HepG2 (cell line): ENCODE results near the gene ZNF106. TPM values are rescaled to one million over a fixed set of nuclear protein-coding genes. Genes with fewer than 3 reads are reported as not detected.

Experiments used
- ATAC-seq: fragments of 200-7000 bp; cut with Tn5 transposase; 3 replicates; pipeline ENCODE4 v1.9.1; 2020; ENCODE audit warnings: mild to moderate bottlenecking, moderate library complexity
- BruUV-seq: library from RNA; stranded (reverse); fragments of 400-500 nt; replicated peaks from 2 replicates; lab custom pipeline; 2021; lab: Mats Ljungman, UMichigan
- CTCF ChIA-PET: fragments of 300-600 bp; formaldehyde crosslinking; extraction: SDS; loops from one replicate; lab custom pipeline; 2021; ENCODE audit warnings: low total read pairs, inconsistent platforms, low intra/inter-chr PET ratio; lab: Yijun Ruan, JAX
- POLR2A ChIA-PET: fragments of 350-600 bp; sonication (Branson Sonifier 250); formaldehyde crosslinking; loops from one replicate; lab custom pipeline; 2020; ENCODE audit warnings: antibody characterized with exemption, inconsistent platforms; lab: Yijun Ruan, JAX
- DNase-seq: peaks from one replicate; pipeline ENCODE4 v3.0.0-alpha.2; 2015; ENCODE audit warnings: low spot score
- FAIRE-seq: peaks from 3 replicates; lab custom pipeline; 2011; peaks lifted over from hg19 to GRCh38; lab: Jason Lieb, UNC
- H2AFZ ChIP-seq: one replicate; pipeline ENCODE4 v1.6.1; 2011; ENCODE audit warnings: low read length, inconsistent platforms
- H3K27ac ChIP-seq: fragments of 300-600 bp; 3 replicates; pipeline ENCODE4 v1.8.0; 2011; ENCODE audit warnings: mixed run types, mild to moderate bottlenecking, mixed read lengths, low read length, inconsistent platforms; ENCODE audit not compliant: insufficient read depth; ENCODE audit errors: extremely low read length
- H3K27me3 ChIP-seq, 2 experiments: fragments of 200-600 bp in 1 of 2; 2 replicates in 1 of 2; 3 replicates in 1 of 2; pipeline versions ENCODE4 v1.6.0 to v1.8.0; 2011; ENCODE audit warnings: low read length in 2 of 2, mild to moderate bottlenecking in 2 of 2, moderate library complexity in 2 of 2, inconsistent platforms in 1 of 2; ENCODE audit not compliant: insufficient read depth in 2 of 2, control insufficient read depth in 1 of 2
- H3K36me3 ChIP-seq, 2 experiments: fragments of 200-600 bp in 1 of 2; replicated peaks in 1 of 2; 2 replicates in 1 of 2; 3 replicates in 1 of 2; pipeline versions ENCODE4 v1.5.1 to v1.8.0; 2011; ENCODE audit warnings: low read length in 2 of 2, inconsistent platforms in 1 of 2; ENCODE audit not compliant: insufficient read depth in 2 of 2, control insufficient read depth in 1 of 2
- H3K4me1 ChIP-seq: 2 replicates; pipeline ENCODE4 v1.5.1; 2012; ENCODE audit warnings: low read length, inconsistent platforms; ENCODE audit not compliant: insufficient read depth
- H3K4me2 ChIP-seq: 2 replicates; pipeline ENCODE4 v1.6.0; 2011; ENCODE audit warnings: low read depth, low read length, inconsistent platforms
- H3K4me3 ChIP-seq, 3 experiments: fragments of 200-600 bp in 1 of 3; sonication (generic), shearing (Covaris generic) in 1 of 3; replicated peaks in 1 of 3; 2 replicates each; pipeline ENCODE4 v1.5.1; 2011 to 2016; ENCODE audit warnings: low read length in 3 of 3, inconsistent platforms in 2 of 3, low read depth in 2 of 3, mild to moderate bottlenecking in 2 of 3, control low read depth in 1 of 3, mixed read lengths in 1 of 3; ENCODE audit not compliant: insufficient read depth in 1 of 3
- H3K79me2 ChIP-seq: one replicate; pipeline ENCODE4 v1.6.1; 2011; ENCODE audit warnings: low read length, inconsistent platforms; ENCODE audit not compliant: insufficient read depth
- H3K9ac ChIP-seq: 2 replicates; pipeline ENCODE4 v1.6.0; 2011; ENCODE audit warnings: mild to moderate bottlenecking, low read depth, low read length, inconsistent platforms; ENCODE audit not compliant: insufficient read depth
- H3K9me3 ChIP-seq: 2 replicates; pipeline ENCODE4 v1.5.1; 2012; ENCODE audit warnings: mild to moderate bottlenecking, low read length
- H4K20me1 ChIP-seq: 2 replicates; pipeline ENCODE4 v1.6.0; 2011; ENCODE audit warnings: inconsistent platforms, mild to moderate bottlenecking, low read length, moderate library complexity; ENCODE audit not compliant: insufficient read depth
- CEBPG ChIP-seq: IDR thresholded peaks from 2 replicates; pipeline ENCODE4 v1.6.1; 2016
- IKZF4 ChIP-seq: sonication (generic); formaldehyde crosslinking; IDR thresholded peaks from 2 replicates; pipeline ENCODE4 v1.5.1; 2020; ENCODE audit warnings: borderline replicate concordance, mild to moderate bottlenecking, low read depth, missing genetic modification reagents; ENCODE audit errors: not compliant biosample characterization
- NR2F6 ChIP-seq, 2 experiments: IDR thresholded peaks; 2 replicates each; pipeline ENCODE4 v1.6.1; 2016; ENCODE audit warnings: antibody characterized with exemption in 1 of 2, mild to moderate bottlenecking in 1 of 2
- PAF1 ChIP-seq: IDR thresholded peaks from 2 replicates; pipeline ENCODE4 v1.6.1; 2016; ENCODE audit warnings: missing genetic modification reagents, missing compliant biosample characterization
- SAP130 ChIP-seq: IDR thresholded peaks from 2 replicates; pipeline ENCODE4 v1.6.1; 2016; ENCODE audit warnings: low read depth
- SKI ChIP-seq: fragments of 450-650 bp; IDR thresholded peaks from one replicate; pipeline ENCODE4 v1.6.1; 2018; ENCODE audit warnings: mild to moderate bottlenecking; ENCODE audit not compliant: partially characterized antibody
- SRSF4 ChIP-seq: fragments of 200-400 bp; formaldehyde crosslinking; IDR thresholded peaks from one replicate; pipeline ENCODE4 v1.6.1; 2018; ENCODE audit warnings: mild to moderate bottlenecking, low read depth, low read length, moderate library complexity; ENCODE audit not compliant: poor library complexity, severe bottlenecking
- YEATS2 ChIP-seq: sonication (generic); formaldehyde crosslinking; IDR thresholded peaks from 2 replicates; pipeline ENCODE4 v1.4.0; 2020; ENCODE audit warnings: missing genetic modification reagents, borderline replicate concordance
- ZSCAN20 ChIP-seq: sonication (generic); formaldehyde crosslinking; IDR thresholded peaks from 2 replicates; pipeline ENCODE4 v1.4.0; 2020; ENCODE audit warnings: missing genetic modification reagents, mild to moderate bottlenecking, borderline replicate concordance
- WGBS: methylation state at CpG from one replicate; pipeline ENCODE4 v1.1.6; 2017; ENCODE audit warnings: low lambda C conversion rate; 5-methylcytosine and 5-hydroxymethylcytosine counted together
- in situ Hi-C: cut with HindIII; loops from 2 replicates; pipeline ENCODE4 v1.10.0; 2017; ENCODE audit warnings: low pct_unique_long_range_greater_than_20kb; ENCODE audit not compliant: extremely low pct_ligation_motif_present
- intact Hi-C: fragments of 100-400 bp; cut with micrococcal nuclease; formaldehyde crosslinking; loops from one replicate; pipeline ENCODE4 v1.10.0; 2022; ENCODE audit not compliant: unreplicated experiment
- polyA plus RNA-seq, 8 experiments: library from polyadenylated mRNA; depleted of rRNA in 3 of 8; stranded (reverse) in 7 of 8; unstranded in 1 of 8; fragments of >200 nt; fragmentation: Illumina TruSeq in 4 of 8; extraction: Trizol in 4 of 8; gene quantifications; 2 replicates each; pipeline versions ENCODE4 v1.2.1 to v1.2.3, GENCODE V29; 2011 to 2016; ENCODE audit warnings: low read depth in 4 of 8, missing spikeins in 1 of 8, mixed read lengths in 1 of 8; ENCODE audit not compliant: insufficient read depth in 1 of 8
- total RNA-seq, 5 experiments: library from RNA; depleted of rRNA; stranded (reverse); fragments of >200 nt; fragmentation: Illumina TruSeq; extraction: Trizol; gene quantifications; 2 replicates each; pipeline ENCODE4 v1.2.3, GENCODE V29; 2016; ENCODE audit warnings: low read depth in 1 of 5
- TF ChIP-seq, protein P1 (sequence below): sonication (generic); formaldehyde crosslinking; IDR thresholded peaks from 2 replicates; pipeline ENCODE4 v1.4.0; 2020; ENCODE audit warnings: missing genetic modification reagents
- TF ChIP-seq, protein P2 (sequence below): sonication (generic); formaldehyde crosslinking; IDR thresholded peaks from 2 replicates; pipeline ENCODE4 v1.8.0; 2022; ENCODE audit warnings: missing genetic modification reagents, mild to moderate bottlenecking, moderate library complexity, borderline replicate concordance
- TF ChIP-seq, protein P3 (sequence below): sonication (generic); formaldehyde crosslinking; IDR thresholded peaks from 2 replicates; pipeline ENCODE4 v1.8.0; 2022; ENCODE audit warnings: missing genetic modification reagents, mild to moderate bottlenecking, inconsistent platforms, borderline replicate concordance
- TF ChIP-seq, protein P4 (sequence below): IDR thresholded peaks from 2 replicates; pipeline ENCODE4 v1.6.1; 2016; ENCODE audit warnings: missing genetic modification reagents, missing compliant biosample characterization

Gene ZNF106
- total and polyA plus RNA-seq, 2 of the 13 experiments (the other 11 are each of a cell fraction or from before 2014, with no cell fraction given): 12.5 to 35.1 TPM

DNA sequence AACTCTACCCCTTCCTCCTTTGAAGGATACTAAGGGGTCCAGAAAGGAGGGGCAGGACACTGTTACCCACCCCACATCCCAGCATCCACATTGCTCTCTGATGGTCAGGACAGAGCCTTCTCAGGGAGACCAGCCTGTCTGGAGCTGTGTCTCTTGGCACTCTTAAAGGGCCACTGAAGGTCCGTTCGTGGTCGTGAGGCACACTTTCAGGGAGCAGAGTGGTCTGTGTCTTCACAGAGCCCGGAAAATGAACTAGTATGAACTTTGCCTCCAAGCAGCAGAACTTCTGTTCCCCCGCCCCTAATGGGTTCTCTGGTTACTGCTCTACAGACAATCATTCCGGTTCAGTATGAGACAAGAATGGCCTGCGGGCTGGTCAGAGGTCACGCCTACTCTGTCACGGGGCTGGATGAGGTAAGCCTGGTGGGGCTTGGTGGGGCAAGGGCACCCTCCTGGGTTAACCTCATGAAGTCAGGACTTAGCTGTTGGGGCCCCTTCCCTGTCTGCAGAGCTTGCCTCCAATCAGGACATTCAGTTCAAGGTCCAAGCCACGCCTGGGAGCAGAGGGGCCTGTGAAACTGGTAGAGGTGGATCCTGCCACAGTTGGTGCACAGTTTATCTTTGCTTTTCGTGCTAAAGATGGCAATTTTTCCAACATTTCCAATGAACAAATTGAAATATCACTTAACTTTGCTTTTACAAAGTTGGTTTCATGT, 98.5 kb downstream of the ZNF106 start:
- peak overlapping the region; percentile 100 for H3K4me2 ChIP-seq
- no peaks in the 10 kb centered on the region for H3K79me2 ChIP-seq
- BruUV-seq: no TSS peak
- POLR2A ChIA-PET: interaction anchor here (0.6 to 2.8 kb wide), 25 partner anchors 10 to 405 kb away, joined by 3 to 28 read pairs (median 4); partner anchors contain the start of genes GANC, HAUS2, LRRC57 and SNAP23
- no peaks in the 10 kb centered on the region for H3K9me3 ChIP-seq
- CTCF ChIA-PET: no interaction called here
- intact Hi-C loops: loop anchor here (1.0 kb wide), 1 partner anchor 326 kb away; no protein-coding TSS in a partner anchor
- in situ Hi-C loops: no loop called here
- H2AFZ ChIP-seq: peak overlapping the region; percentile 20
- no peaks in the 10 kb centered on the region for H3K36me3 ChIP-seq
- peak overlapping the region; percentile 48 to 74 (median 50); a peak in 5 of 6 replicates for H3K4me3 ChIP-seq
- peaks cover 59% of the 10 kb centered on the region for H3K4me1 ChIP-seq
- ATAC-seq (peak; percentile 99), FAIRE-seq (peak; percentile 100), DNase-seq (peak; percentile 98)
- peak overlapping the region; percentile 100 for H3K27ac ChIP-seq
- 0% methylated on average over 4 of the region's 11 CpGs for WGBS
- H3K27me3 ChIP-seq: no peaks in the 10 kb centered on the region
- no peaks in the 10 kb centered on the region for H4K20me1 ChIP-seq
- peak overlapping the region; percentile 98 for H3K9ac ChIP-seq
- no peak for TF ChIP-seq SRSF4
- peak; percentile 94 for TF ChIP-seq NR2F6 (IDR thresholded peaks at IDR 0.05)
- peak; percentile 92 for TF ChIP-seq NR2F6 (CRISPR knock-in tag; IDR thresholded peaks at IDR 0.05)
- TF ChIP-seq CEBPG (CRISPR knock-in tag): peak; percentile 82
- no peak for TF ChIP-seq PAF1
- peak; percentile 91 for TF ChIP-seq SKI
- TF ChIP-seq YEATS2: no peak; the same call in 1 of the 2 replicates
- TF ChIP-seq IKZF4 (CRISPR knock-in tag): no peak
- TF ChIP-seq, protein P1, sequence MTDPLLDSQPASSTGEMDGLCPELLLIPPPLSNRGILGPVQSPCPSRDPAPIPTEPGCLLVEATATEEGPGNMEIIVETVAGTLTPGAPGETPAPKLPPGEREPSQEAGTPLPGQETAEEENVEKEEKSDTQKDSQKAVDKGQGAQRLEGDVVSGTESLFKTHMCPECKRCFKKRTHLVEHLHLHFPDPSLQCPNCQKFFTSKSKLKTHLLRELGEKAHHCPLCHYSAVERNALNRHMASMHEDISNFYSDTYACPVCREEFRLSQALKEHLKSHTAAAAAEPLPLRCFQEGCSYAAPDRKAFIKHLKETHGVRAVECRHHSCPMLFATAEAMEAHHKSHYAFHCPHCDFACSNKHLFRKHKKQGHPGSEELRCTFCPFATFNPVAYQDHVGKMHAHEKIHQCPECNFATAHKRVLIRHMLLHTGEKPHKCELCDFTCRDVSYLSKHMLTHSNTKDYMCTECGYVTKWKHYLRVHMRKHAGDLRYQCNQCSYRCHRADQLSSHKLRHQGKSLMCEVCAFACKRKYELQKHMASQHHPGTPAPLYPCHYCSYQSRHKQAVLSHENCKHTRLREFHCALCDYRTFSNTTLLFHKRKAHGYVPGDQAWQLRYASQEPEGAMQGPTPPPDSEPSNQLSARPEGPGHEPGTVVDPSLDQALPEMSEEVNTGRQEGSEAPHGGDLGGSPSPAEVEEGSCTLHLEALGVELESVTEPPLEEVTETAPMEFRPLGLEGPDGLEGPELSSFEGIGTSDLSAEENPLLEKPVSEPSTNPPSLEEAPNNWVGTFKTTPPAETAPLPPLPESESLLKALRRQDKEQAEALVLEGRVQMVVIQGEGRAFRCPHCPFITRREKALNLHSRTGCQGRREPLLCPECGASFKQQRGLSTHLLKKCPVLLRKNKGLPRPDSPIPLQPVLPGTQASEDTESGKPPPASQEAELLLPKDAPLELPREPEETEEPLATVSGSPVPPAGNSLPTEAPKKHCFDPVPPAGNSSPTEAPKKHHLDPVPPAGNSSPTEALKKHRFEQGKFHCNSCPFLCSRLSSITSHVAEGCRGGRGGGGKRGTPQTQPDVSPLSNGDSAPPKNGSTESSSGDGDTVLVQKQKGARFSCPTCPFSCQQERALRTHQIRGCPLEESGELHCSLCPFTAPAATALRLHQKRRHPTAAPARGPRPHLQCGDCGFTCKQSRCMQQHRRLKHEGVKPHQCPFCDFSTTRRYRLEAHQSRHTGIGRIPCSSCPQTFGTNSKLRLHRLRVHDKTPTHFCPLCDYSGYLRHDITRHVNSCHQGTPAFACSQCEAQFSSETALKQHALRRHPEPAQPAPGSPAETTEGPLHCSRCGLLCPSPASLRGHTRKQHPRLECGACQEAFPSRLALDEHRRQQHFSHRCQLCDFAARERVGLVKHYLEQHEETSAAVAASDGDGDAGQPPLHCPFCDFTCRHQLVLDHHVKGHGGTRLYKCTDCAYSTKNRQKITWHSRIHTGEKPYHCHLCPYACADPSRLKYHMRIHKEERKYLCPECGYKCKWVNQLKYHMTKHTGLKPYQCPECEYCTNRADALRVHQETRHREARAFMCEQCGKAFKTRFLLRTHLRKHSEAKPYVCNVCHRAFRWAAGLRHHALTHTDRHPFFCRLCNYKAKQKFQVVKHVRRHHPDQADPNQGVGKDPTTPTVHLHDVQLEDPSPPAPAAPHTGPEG (CRISPR knock-in tag): no peak
- TF ChIP-seq ZSCAN20: no peak
- TF ChIP-seq, protein P2, sequence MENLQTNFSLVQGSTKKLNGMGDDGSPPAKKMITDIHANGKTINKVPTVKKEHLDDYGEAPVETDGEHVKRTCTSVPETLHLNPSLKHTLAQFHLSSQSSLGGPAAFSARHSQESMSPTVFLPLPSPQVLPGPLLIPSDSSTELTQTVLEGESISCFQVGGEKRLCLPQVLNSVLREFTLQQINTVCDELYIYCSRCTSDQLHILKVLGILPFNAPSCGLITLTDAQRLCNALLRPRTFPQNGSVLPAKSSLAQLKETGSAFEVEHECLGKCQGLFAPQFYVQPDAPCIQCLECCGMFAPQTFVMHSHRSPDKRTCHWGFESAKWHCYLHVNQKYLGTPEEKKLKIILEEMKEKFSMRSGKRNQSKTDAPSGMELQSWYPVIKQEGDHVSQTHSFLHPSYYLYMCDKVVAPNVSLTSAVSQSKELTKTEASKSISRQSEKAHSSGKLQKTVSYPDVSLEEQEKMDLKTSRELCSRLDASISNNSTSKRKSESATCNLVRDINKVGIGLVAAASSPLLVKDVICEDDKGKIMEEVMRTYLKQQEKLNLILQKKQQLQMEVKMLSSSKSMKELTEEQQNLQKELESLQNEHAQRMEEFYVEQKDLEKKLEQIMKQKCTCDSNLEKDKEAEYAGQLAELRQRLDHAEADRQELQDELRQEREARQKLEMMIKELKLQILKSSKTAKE (CRISPR knock-in tag): peak; percentile 75; the same call in 1 of the 2 replicates
- TF ChIP-seq, protein P3, sequence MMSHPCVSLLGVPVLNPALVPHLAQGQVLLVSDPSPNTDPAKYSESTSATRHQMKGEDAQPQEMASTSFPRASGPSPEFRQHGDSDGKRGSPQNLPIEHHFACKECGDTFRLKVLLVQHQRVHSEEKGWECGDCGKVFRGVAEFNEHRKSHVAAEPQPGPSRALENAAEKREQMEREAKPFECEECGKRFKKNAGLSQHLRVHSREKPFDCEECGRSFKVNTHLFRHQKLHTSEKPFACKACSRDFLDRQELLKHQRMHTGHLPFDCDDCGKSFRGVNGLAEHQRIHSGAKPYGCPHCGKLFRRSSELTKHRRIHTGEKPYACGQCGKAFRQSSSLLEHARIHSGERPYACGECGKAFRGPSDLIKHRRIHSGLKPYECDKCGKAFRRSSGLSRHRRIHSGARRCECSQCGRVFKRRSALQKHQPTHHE (CRISPR knock-in tag): no peak
- peak; percentile 93 for TF ChIP-seq SAP130 (CRISPR knock-in tag)
- TF ChIP-seq, protein P4, sequence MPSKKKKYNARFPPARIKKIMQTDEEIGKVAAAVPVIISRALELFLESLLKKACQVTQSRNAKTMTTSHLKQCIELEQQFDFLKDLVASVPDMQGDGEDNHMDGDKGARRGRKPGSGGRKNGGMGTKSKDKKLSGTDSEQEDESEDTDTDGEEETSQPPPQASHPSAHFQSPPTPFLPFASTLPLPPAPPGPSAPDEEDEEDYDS (CRISPR knock-in tag): peak; percentile 76
